ENCODE results near the gene SLC8A2. TPM values are rescaled to one million over a fixed set of nuclear protein-coding genes. Genes with fewer than 3 reads are reported as not detected.

The SLC8A2 gene
- polyA plus RNA-seq (2013, experiment 1 of 2): 4.7 TPM
- polyA plus RNA-seq (2013, experiment 2 of 2): 5.5 TPM

GRCh38 chr19:47471733-47472457 lies at the start of gene SLC8A2:
TSS of gene SLC8A2 (minus strand) at chr19:47471893. CDS start at chr19:47466403, 5,490 bp downstream.
- peak within 1 kb of the TSS; percentile 95 for H3K18ac ChIP-seq (ENCODE audit: low read length)
- peak within 1 kb of the TSS; percentile 88 for H2AK5ac ChIP-seq (ENCODE audit: low read depth, low read length)
- H2BK15ac ChIP-seq (ENCODE audit: low read length): peak within 1 kb of the TSS; percentile 92
- H3K27me3 ChIP-seq (ENCODE audit: control insufficient read depth in 3 of 3, insufficient read depth in 3 of 3, low read depth in 1 of 3, low read length in 3 of 3): peaks cover 0 to 25% (median 3%) of the 10 kb centered on the region in 3 experiments
- H2BK12ac ChIP-seq (ENCODE audit: low read length): no peak within 1 kb of the TSS
- no peak within 1 kb of the TSS for H3K4ac ChIP-seq (ENCODE audit: low read length)
- no peak within 1 kb of the TSS for H4K8ac ChIP-seq (ENCODE audit: low read depth, low read length)
- no CpG with 5 or more reads among the region's 29 CpGs for WGBS, 2 donors (ENCODE audit: extremely low coverage in 2 of 2, insufficient read length in 2 of 2, insufficient replicate concordance in 1 of 2)
- H3K9ac ChIP-seq (ENCODE audit: low read depth, low read length, poor library complexity): peak within 1 kb of the TSS; percentile 60
- peak within 1 kb of the TSS; percentile 56 for H3K14ac ChIP-seq (ENCODE audit: low read length)
- H3K23ac ChIP-seq (ENCODE audit: low read depth, low read length, poor library complexity): no peak within 1 kb of the TSS
- H4K91ac ChIP-seq (ENCODE audit: low read depth, low read length, poor library complexity): no peak within 1 kb of the TSS
- peak within 1 kb of the TSS in 1 of 2 donors; percentile 81 for H3K4me3 ChIP-seq (ENCODE audit: low read length in 2 of 2)
- H3K4me2 ChIP-seq (ENCODE audit: insufficient read depth, low read length, poor library complexity, severe bottlenecking): peak within 1 kb of the TSS; percentile 80
- no peaks in the 10 kb centered on the region for H3K36me3 ChIP-seq (replicated peaks in 1 of 2; ENCODE audit: control insufficient read depth in 2 of 2, insufficient read depth in 2 of 2, low read length in 2 of 2)
- peak within 1 kb of the TSS; percentile 89 for H2AFZ ChIP-seq (ENCODE audit: low read length)
- peak within 1 kb of the TSS; percentile 66 for H2BK5ac ChIP-seq (ENCODE audit: low read length)
- H3K4me1 ChIP-seq (ENCODE audit: control insufficient read depth in 2 of 2, insufficient read depth in 1 of 2, low read depth in 1 of 2, low read length in 2 of 2): peaks cover 9 to 30% of the 10 kb centered on the region in 2 donors
- peaks cover 1% of the 10 kb centered on the region for H3K79me1 ChIP-seq (ENCODE audit: low read depth, low read length)
- peak; percentile 94 for DNase-seq (ENCODE audit: low spot score)
- no peaks in the 10 kb centered on the region for H3K9me3 ChIP-seq (replicated peaks in 1 of 2; ENCODE audit: control insufficient read depth in 2 of 2, insufficient read depth in 1 of 2, low read depth in 1 of 2, low read length in 2 of 2)
- no peak within 1 kb of the TSS for H2BK120ac ChIP-seq (ENCODE audit: low read depth, low read length)
- H3K27ac ChIP-seq (replicated peaks; ENCODE audit: low read length): no peak within 1 kb of the TSS

- Histone ChIP-seq H2BK15ac (ENCODE audit: low read length) (no peak overlapping the region), H3K4me1 (ENCODE audit: control insufficient read depth in 2 of 2, insufficient read depth in 1 of 2, low read depth in 1 of 2, low read length in 2 of 2) (peaks cover 0 to 4% of the 10 kb centered on the region in 2 donors), H3K27me3 (ENCODE audit: control insufficient read depth in 3 of 3, insufficient read depth in 3 of 3, low read depth in 1 of 3, low read length in 3 of 3) (peaks cover 0 to 21% (median 0%) of the 10 kb centered on the region in 3 experiments), H3K4ac (ENCODE audit: low read length) (no peak overlapping the region), H3K4me3 (ENCODE audit: low read length in 2 of 2) (no peak overlapping the region), H3K36me3 (replicated peaks in 1 of 2; ENCODE audit: control insufficient read depth in 2 of 2, insufficient read depth in 2 of 2, low read length in 2 of 2) (no peaks in the 10 kb centered on the region), H3K23ac (ENCODE audit: low read depth, low read length, poor library complexity) (no peak overlapping the region), H3K14ac (ENCODE audit: low read length) (no peak overlapping the region), H3K4me2 (ENCODE audit: insufficient read depth, low read length, poor library complexity, severe bottlenecking) (no peak overlapping the region), H3K27ac (replicated peaks; ENCODE audit: low read length) (no peak overlapping the region), H2AFZ (ENCODE audit: low read length) (no peak overlapping the region), H2BK12ac (ENCODE audit: low read length) (no peak overlapping the region), H3K18ac (ENCODE audit: low read length) (no peak overlapping the region), H4K91ac (ENCODE audit: low read depth, low read length, poor library complexity) (no peak overlapping the region), H3K79me1 (ENCODE audit: low read depth, low read length) (no peaks in the 10 kb centered on the region), H2BK5ac (ENCODE audit: low read length) (no peak overlapping the region), H2AK5ac (ENCODE audit: low read depth, low read length) (no peak overlapping the region), H3K9me3 (replicated peaks in 1 of 2; ENCODE audit: control insufficient read depth in 2 of 2, insufficient read depth in 1 of 2, low read depth in 1 of 2, low read length in 2 of 2) (no peaks in the 10 kb centered on the region), H2BK120ac (ENCODE audit: low read depth, low read length) (no peak overlapping the region), H3K9ac (ENCODE audit: low read depth, low read length, poor library complexity) (no peak overlapping the region), H4K8ac (ENCODE audit: low read depth, low read length) (no peak overlapping the region)
- no peak for DNase-seq (ENCODE audit: low spot score)
- WGBS, 2 donors (ENCODE audit: extremely low coverage in 2 of 2, insufficient read length in 2 of 2, insufficient replicate concordance in 1 of 2): no CpG with 5 or more reads among the region's 6 CpGs
Measured at GRCh38 chr19:47520839-47521238, 49.1 kb upstream of the SLC8A2 start.

GRCh38 chr19:47520343-47520806 lies 48.7 kb upstream of the SLC8A2 start:
- no peak overlapping the region for H2AFZ ChIP-seq (ENCODE audit: low read length)
- no peak overlapping the region for H2BK12ac ChIP-seq (ENCODE audit: low read length)
- peaks cover 0 to 21% (median 0%) of the 10 kb centered on the region in 3 experiments for H3K27me3 ChIP-seq (ENCODE audit: control insufficient read depth in 3 of 3, insufficient read depth in 3 of 3, low read depth in 1 of 3, low read length in 3 of 3)
- H3K9ac ChIP-seq (ENCODE audit: low read depth, low read length, poor library complexity): no peak overlapping the region
- no peak overlapping the region for H2AK5ac ChIP-seq (ENCODE audit: low read depth, low read length)
- H3K4me2 ChIP-seq (ENCODE audit: insufficient read depth, low read length, poor library complexity, severe bottlenecking): no peak overlapping the region
- no peak overlapping the region for H3K4me3 ChIP-seq (ENCODE audit: low read length in 2 of 2)
- H3K4ac ChIP-seq (ENCODE audit: low read length): no peak overlapping the region
- peaks cover 0 to 4% of the 10 kb centered on the region in 2 donors for H3K4me1 ChIP-seq (ENCODE audit: control insufficient read depth in 2 of 2, insufficient read depth in 1 of 2, low read depth in 1 of 2, low read length in 2 of 2)
- no peak overlapping the region for H2BK5ac ChIP-seq (ENCODE audit: low read length)
- H3K9me3 ChIP-seq (replicated peaks in 1 of 2; ENCODE audit: control insufficient read depth in 2 of 2, insufficient read depth in 1 of 2, low read depth in 1 of 2, low read length in 2 of 2): no peaks in the 10 kb centered on the region
- WGBS, 2 donors (ENCODE audit: extremely low coverage in 2 of 2, insufficient read length in 2 of 2, insufficient replicate concordance in 1 of 2): no CpG with 5 or more reads among the region's 10 CpGs
- no peak overlapping the region for H3K14ac ChIP-seq (ENCODE audit: low read length)
- H3K23ac ChIP-seq (ENCODE audit: low read depth, low read length, poor library complexity): no peak overlapping the region
- H4K8ac ChIP-seq (ENCODE audit: low read depth, low read length): no peak overlapping the region
- H3K79me1 ChIP-seq (ENCODE audit: low read depth, low read length): no peaks in the 10 kb centered on the region
- H3K27ac ChIP-seq (replicated peaks; ENCODE audit: low read length): no peak overlapping the region
- H2BK15ac ChIP-seq (ENCODE audit: low read length): no peak overlapping the region
- H3K36me3 ChIP-seq (replicated peaks in 1 of 2; ENCODE audit: control insufficient read depth in 2 of 2, insufficient read depth in 2 of 2, low read length in 2 of 2): no peaks in the 10 kb centered on the region
- no peak overlapping the region for H2BK120ac ChIP-seq (ENCODE audit: low read depth, low read length)
- no peak overlapping the region for H4K91ac ChIP-seq (ENCODE audit: low read depth, low read length, poor library complexity)
- H3K18ac ChIP-seq (ENCODE audit: low read length): no peak overlapping the region
- DNase-seq (ENCODE audit: low spot score): no peak

- Histone ChIP-seq H2BK15ac (ENCODE audit: low read length) (no peak overlapping the region), H3K23ac (ENCODE audit: low read depth, low read length, poor library complexity) (no peak overlapping the region), H3K4me3 (ENCODE audit: low read length in 2 of 2) (no peak overlapping the region), H3K4me2 (ENCODE audit: insufficient read depth, low read length, poor library complexity, severe bottlenecking) (no peak overlapping the region), H3K14ac (ENCODE audit: low read length) (no peak overlapping the region), H2AK5ac (ENCODE audit: low read depth, low read length) (no peak overlapping the region), H3K4me1 (ENCODE audit: control insufficient read depth in 2 of 2, insufficient read depth in 1 of 2, low read depth in 1 of 2, low read length in 2 of 2) (peaks cover 5 to 7% of the 10 kb centered on the region in 2 donors), H3K18ac (ENCODE audit: low read length) (no peak overlapping the region), H2BK12ac (ENCODE audit: low read length) (no peak overlapping the region), H3K4ac (ENCODE audit: low read length) (no peak overlapping the region), H2BK120ac (ENCODE audit: low read depth, low read length) (no peak overlapping the region), H2BK5ac (ENCODE audit: low read length) (no peak overlapping the region), H3K79me1 (ENCODE audit: low read depth, low read length) (peaks cover 7% of the 10 kb centered on the region), H3K27ac (replicated peaks; ENCODE audit: low read length) (no peak overlapping the region), H4K91ac (ENCODE audit: low read depth, low read length, poor library complexity) (no peak overlapping the region), H4K8ac (ENCODE audit: low read depth, low read length) (no peak overlapping the region), H3K9me3 (replicated peaks in 1 of 2; ENCODE audit: control insufficient read depth in 2 of 2, insufficient read depth in 1 of 2, low read depth in 1 of 2, low read length in 2 of 2) (no peaks in the 10 kb centered on the region), H3K36me3 (replicated peaks in 1 of 2; ENCODE audit: control insufficient read depth in 2 of 2, insufficient read depth in 2 of 2, low read length in 2 of 2) (no peaks in the 10 kb centered on the region), H3K9ac (ENCODE audit: low read depth, low read length, poor library complexity) (no peak overlapping the region), H3K27me3 (ENCODE audit: control insufficient read depth in 3 of 3, insufficient read depth in 3 of 3, low read depth in 1 of 3, low read length in 3 of 3) (peaks cover 0 to 21% (median 0%) of the 10 kb centered on the region in 3 experiments), H2AFZ (ENCODE audit: low read length) (no peak overlapping the region)
- DNase-seq (ENCODE audit: low spot score): no peak
- WGBS, 2 donors (ENCODE audit: extremely low coverage in 2 of 2, insufficient read length in 2 of 2, insufficient replicate concordance in 1 of 2): no CpG with 5 or more reads among the region's 9 CpGs
Measured at GRCh38 chr19:47518854-47519253, 47.2 kb upstream of the SLC8A2 start.

All from neuronal stem cell (in vitro differentiated cells).